NCI-H69 (cell line): ENCODE data around the gene NDE1.
"Not testable (repeated sequence)": the region's sequence is repeated elsewhere in the genome, so short reads cannot be mapped to it uniquely, and the experiment has no call there.

Source experiments
- DNase-seq: peaks from one replicate; lab custom pipeline; 2025; lab: John Stamatoyannopoulos, UW

NDE1 gene

GRCh38 chr16:15650698-15651171 lies 690 bp downstream of the NDE1 start:
- peak; percentile 48 for DNase-seq

- DNase-seq: no peak
Observed at GRCh38 chr16:15652293-15653001, 2.4 kb downstream of the NDE1 start.

- DNase-seq: peak; percentile 13
Observed at GRCh38 chr16:15653227-15653626, 3.2 kb downstream of the NDE1 start.

- DNase-seq: no peak
Observed at GRCh38 chr16:15654591-15654990, 4.5 kb downstream of the NDE1 start.

GRCh38 chr16:15655561-15655960 lies 5.5 kb downstream of the NDE1 start:
- not testable (repeated sequence) for DNase-seq

GRCh38 chr16:15658149-15658548 lies 8.1 kb downstream of the NDE1 start:
- DNase-seq: no peak

GRCh38 chr16:15658556-15658955 lies 8.5 kb downstream of the NDE1 start:
- DNase-seq: no peak

- DNase-seq: no peak
Observed at GRCh38 chr16:15660203-15660601, 10.2 kb downstream of the NDE1 start.

- DNase-seq: no peak
Observed at GRCh38 chr16:15665107-15665506, 15.1 kb downstream of the NDE1 start.

- no peak for DNase-seq
Observed at GRCh38 chr16:15667091-15667742, 17.2 kb downstream of the NDE1 start.

GRCh38 chr16:15671530-15672117 lies 21.6 kb downstream of the NDE1 start:
- DNase-seq: no peak

GRCh38 chr16:15672127-15672513 lies 22.1 kb downstream of the NDE1 start:
- not testable (repeated sequence) for DNase-seq

- DNase-seq: peak; percentile 98
Observed at GRCh38 chr16:15672514-15673167, 22.6 kb downstream of the NDE1 start.

GRCh38 chr16:15674571-15674970 lies 24.5 kb downstream of the NDE1 start:
- no peak for DNase-seq

- no peak for DNase-seq
Observed at GRCh38 chr16:15676506-15676905, 26.5 kb downstream of the NDE1 start.

GRCh38 chr16:15677447-15677846 lies 27.4 kb downstream of the NDE1 start:
- no peak for DNase-seq

GRCh38 chr16:15682105-15682570 lies 32.1 kb downstream of the NDE1 start:
- DNase-seq: peak; percentile 23

- no peak for DNase-seq
Observed at GRCh38 chr16:15686287-15686686, 36.2 kb downstream of the NDE1 start.

GRCh38 chr16:15689290-15689689 lies 39.2 kb downstream of the NDE1 start:
- DNase-seq: no peak

GRCh38 chr16:15690296-15690695 lies 40.3 kb downstream of the NDE1 start:
- DNase-seq: no peak

- no peak for DNase-seq
Observed at GRCh38 chr16:15691046-15691445, 41.0 kb downstream of the NDE1 start.

GRCh38 chr16:15692508-15692907 lies 42.5 kb downstream of the NDE1 start:
- not testable (repeated sequence) for DNase-seq

GRCh38 chr16:15694499-15694898 lies 44.5 kb downstream of the NDE1 start:
- no peak for DNase-seq
